Large intestine (tissue), 12 donors: ENCODE results near the gene MIOX. TPM values are rescaled to one million over a fixed set of nuclear protein-coding genes. Genes with fewer than 3 reads are reported as not detected.
A peak's percentile ranks its signal among the peaks of the same experiment; 100 is the strongest.

Experiments
- DNase-seq, 2 donors: peaks; one replicate each; pipeline versions ENCODE4 v3.0.0 to v3.0.0-alpha.2; 2013
- H3K27ac ChIP-seq: one replicate; pipeline ENCODE4 v1.5.1; 2013; ENCODE audit warnings: low read length
- H3K27me3 ChIP-seq: 2 replicates; pipeline ENCODE4 v1.6.1; 2013; ENCODE audit warnings: low read length; ENCODE audit not compliant: control insufficient read depth, insufficient read depth
- H3K36me3 ChIP-seq: 2 replicates; pipeline ENCODE4 v1.6.1; 2013; ENCODE audit warnings: low read length; ENCODE audit not compliant: control insufficient read depth, insufficient read depth
- H3K4me1 ChIP-seq: one replicate; pipeline ENCODE4 v1.6.1; 2013; ENCODE audit warnings: low read length; ENCODE audit not compliant: control insufficient read depth, insufficient read depth
- H3K4me3 ChIP-seq: one replicate; pipeline ENCODE4 v1.5.1; 2013; ENCODE audit warnings: low read length
- H3K9me3 ChIP-seq: one replicate; pipeline ENCODE4 v1.6.1; 2013; ENCODE audit warnings: mild to moderate bottlenecking, low read depth, low read length, moderate library complexity; ENCODE audit not compliant: control insufficient read depth
- WGBS: methylation state at CpG from one replicate; pipeline ENCODE4 v1.1.5; 2013; ENCODE audit warnings: low lambda C conversion rate; ENCODE audit not compliant: insufficient coverage; 5-methylcytosine and 5-hydroxymethylcytosine counted together
- long read RNA-seq, 11 donors: transcript quantifications; one replicate each; lab custom pipeline, GENCODE V29; 2026
- polyA plus RNA-seq: library from polyadenylated mRNA; unstranded; fragments of 120-200 nt; gene quantifications from one replicate; pipeline ENCODE4 v1.2.1, GENCODE V29; 2013

MIOX gene
- polyA plus RNA-seq = 0.60 TPM
- long read RNA-seq, donor 1 = 0 reads
- long read RNA-seq, donor 2 = 0 reads
- long read RNA-seq, donor 3 = 0 reads
- long read RNA-seq, donor 4 = 0 reads
- long read RNA-seq, donor 5 = 0 reads
- long read RNA-seq, donor 6 = 0 reads
- long read RNA-seq, donor 7 = 0 reads
- long read RNA-seq, donor 8 = 0 reads
- long read RNA-seq, donor 9 = 0 reads
- long read RNA-seq, donor 10 = 0 reads
- long read RNA-seq, donor 11 = 0 reads

- H3K36me3 ChIP-seq = no peaks in the 10 kb centered on the region
- H3K27ac ChIP-seq = peak within 1 kb of the TSS; percentile 94
- peaks cover 24% of the 10 kb centered on the region for H3K4me1 ChIP-seq
- H3K9me3 ChIP-seq = peaks cover 5% of the 10 kb centered on the region
- H3K27me3 ChIP-seq = peaks cover 11% of the 10 kb centered on the region
- DNase-seq = no peak
- no peak within 1 kb of the TSS for H3K4me3 ChIP-seq
- WGBS = no CpG with 5 or more reads among the region's 23 CpGs
These were observed at the start of gene MIOX for GRCh38 chr22:50486561-50487289. TSS of gene MIOX (plus strand) at chr22:50486859. CDS start at chr22:50486898, 39 bp downstream.

DNA sequence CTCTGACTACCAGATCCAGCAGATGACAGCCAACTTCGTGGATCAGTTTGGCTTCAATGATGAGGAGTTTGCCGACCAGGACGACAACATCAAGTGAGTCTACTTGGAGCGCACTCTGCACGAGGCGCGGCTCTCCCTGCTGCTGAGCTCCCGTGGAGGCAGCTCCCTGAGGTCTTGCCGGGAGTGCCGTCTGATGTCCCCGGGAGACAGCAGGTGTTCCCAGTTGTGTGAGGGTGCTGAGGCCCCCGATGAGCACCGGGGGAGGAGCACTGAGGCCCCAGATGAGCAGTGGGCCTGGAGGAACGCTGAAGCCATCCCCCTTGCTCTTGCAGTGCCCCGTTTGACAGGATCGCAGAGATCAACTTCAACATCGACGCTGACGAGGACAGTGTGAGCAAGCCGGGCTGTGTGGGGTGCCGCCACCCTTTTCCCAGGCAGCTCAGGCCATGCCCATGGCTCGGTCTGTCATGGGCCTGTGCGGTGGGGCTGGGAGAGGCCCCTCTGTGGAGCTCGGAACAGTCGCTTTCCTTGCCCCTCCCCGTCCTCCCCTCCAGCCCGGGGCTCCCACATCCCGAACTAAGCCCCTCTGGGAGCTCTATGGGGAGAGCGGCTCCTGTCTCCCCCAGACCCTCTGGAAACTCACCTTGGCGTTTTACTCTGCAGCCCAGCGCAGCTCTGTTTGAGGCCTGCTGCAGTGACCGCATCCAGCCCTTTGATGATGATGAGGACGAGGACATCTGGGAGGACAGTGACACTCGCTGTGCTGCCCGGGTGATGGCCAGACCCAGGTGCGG lies 49.0 kb upstream of the MIOX start:
- Histone ChIP-seq H3K27me3 (no peaks in the 10 kb centered on the region), H3K4me1 (no peaks in the 10 kb centered on the region), H3K9me3 (no peaks in the 10 kb centered on the region), H3K36me3 (peaks cover 77% of the 10 kb centered on the region), H3K27ac (no peak overlapping the region), H3K4me3 (no peak overlapping the region)
- DNase-seq = no peak
- no CpG with 5 or more reads among the region's 36 CpGs for WGBS

DNA sequence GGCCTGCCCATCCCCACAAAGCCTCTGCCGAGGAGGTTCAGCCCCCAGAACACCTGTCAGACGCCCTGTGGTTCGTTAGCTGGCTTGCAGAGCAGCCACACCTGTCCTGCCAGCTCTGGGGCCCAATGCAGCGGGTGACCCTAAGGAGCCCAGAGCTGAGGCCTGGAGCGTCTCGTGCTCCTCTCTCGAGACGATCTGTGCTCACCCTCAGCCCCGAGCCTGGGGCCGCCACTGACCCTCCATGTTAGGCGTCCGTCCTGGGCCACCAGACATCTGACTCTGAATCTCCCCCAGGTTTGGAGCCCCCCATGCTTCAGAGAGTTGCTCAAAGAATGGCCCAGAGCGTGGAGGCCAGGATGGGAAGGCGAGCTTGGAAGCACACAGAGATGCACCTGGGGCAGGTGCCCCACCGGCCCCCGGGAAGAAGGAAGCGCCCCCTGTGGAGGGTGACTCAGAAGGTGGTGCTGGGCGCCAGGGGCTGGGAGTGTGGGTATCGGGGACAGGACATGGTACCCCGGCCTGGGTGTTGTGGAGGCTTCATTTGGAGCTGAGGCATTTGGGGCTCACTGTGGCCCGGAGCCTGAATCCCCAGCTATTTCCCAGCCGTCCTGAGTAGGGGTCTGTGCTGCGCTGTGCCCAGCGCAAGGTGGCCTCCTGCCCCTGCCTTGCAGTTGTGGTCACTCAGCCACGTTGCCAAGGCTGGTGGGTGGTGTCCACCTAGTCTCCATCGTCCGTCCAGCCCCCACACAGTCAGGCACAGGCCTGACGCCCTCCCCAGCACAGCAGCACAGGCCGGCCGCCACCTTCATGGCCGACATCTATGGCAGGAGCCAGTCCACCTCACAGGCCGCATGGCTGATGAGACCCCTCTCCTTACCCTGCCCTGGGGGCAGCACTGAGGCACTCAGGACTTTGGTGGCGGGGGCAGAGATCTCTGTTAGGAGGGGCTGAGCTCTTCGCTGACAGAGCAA lies 48.1 kb upstream of the MIOX start:
- Histone ChIP-seq H3K36me3 (peaks cover 79% of the 10 kb centered on the region), H3K27ac (no peak overlapping the region), H3K4me1 (no peaks in the 10 kb centered on the region), H3K27me3 (no peaks in the 10 kb centered on the region), H3K9me3 (no peaks in the 10 kb centered on the region), H3K4me3 (no peak overlapping the region)
- WGBS = no CpG with 5 or more reads among the region's 34 CpGs
- DNase-seq = no peak

- Histone ChIP-seq H3K27ac (no peak overlapping the region), H3K4me3 (no peak overlapping the region), H3K27me3 (no peaks in the 10 kb centered on the region), H3K4me1 (no peaks in the 10 kb centered on the region), H3K9me3 (no peaks in the 10 kb centered on the region), H3K36me3 (peaks cover 85% of the 10 kb centered on the region)
- WGBS = no CpG with 5 or more reads among the region's 17 CpGs
- DNase-seq = no peak
These were observed 47.3 kb upstream of the MIOX start for GRCh38 chr22:50439314-50439870.

DNA sequence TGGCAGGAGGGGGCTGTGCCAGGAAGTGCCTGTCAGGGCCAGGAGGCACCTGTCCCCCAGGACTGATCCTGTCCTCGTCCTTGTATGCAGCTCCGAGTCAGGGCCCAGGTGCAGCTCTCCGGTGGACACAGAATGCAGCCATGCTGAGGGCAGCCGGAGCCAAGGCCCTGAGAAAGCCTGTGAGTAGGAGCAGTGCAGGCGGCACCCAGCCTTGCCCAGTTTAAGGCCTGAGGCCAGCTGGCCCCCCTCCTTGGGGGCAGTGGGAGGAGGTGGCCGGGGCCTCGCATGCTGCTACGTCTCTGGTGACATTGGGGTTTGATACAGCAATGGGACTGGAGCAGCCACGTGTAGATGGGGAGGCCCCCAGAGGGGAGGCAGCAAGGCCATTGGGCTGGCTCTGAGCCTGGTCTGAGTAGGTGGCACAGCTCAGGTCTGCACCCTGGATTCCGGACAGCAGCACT lies 46.8 kb upstream of the MIOX start:
- H3K36me3 ChIP-seq = peaks cover 84% of the 10 kb centered on the region
- DNase-seq = no peak
- H3K9me3 ChIP-seq = no peaks in the 10 kb centered on the region
- H3K27me3 ChIP-seq = no peaks in the 10 kb centered on the region
- no peak overlapping the region for H3K4me3 ChIP-seq
- H3K27ac ChIP-seq = no peak overlapping the region
- peaks cover 4% of the 10 kb centered on the region for H3K4me1 ChIP-seq
- WGBS = no CpG with 5 or more reads among the region's 10 CpGs

DNA sequence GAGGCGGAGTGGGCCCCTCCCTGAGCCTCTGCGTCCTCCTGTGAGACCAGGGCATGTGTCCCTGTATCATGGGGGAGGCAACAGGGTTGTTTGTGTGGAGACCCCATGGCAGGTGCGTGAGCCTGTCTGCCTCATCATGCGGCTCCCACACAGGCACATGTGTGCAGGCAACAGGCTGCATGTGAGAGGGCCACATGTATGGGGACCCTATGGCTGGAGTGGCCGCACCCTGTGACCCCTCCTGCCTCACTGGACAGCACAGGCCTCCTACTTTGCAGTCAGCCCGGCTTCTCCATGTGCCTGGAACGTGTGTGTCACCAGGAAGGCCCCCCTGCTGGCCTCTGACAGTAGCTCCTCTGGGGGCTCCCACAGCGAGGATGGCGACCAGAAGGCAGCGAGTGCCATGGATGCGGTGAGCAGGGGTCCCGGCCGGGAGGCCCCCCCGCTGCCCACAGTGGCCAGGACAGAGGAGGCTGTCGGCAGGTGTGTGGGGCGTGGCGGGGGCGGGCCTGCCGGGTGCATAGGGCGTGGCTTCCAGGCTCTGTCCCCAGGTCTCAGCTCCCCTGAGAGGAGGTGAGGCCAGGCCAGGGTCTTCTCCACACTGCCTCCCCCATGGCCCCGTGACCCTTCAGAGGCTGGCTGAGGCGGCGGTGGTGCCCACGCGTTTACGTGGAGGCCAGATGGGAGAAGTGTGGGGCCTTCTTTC lies 46.0 kb upstream of the MIOX start:
- no peak overlapping the region for H3K27ac ChIP-seq
- peaks cover 12% of the 10 kb centered on the region for H3K4me1 ChIP-seq
- H3K4me3 ChIP-seq = no peak overlapping the region
- no peaks in the 10 kb centered on the region for H3K9me3 ChIP-seq
- no peaks in the 10 kb centered on the region for H3K27me3 ChIP-seq
- H3K36me3 ChIP-seq = peaks cover 84% of the 10 kb centered on the region
- DNase-seq = no peak
- no CpG with 5 or more reads among the region's 26 CpGs for WGBS

- WGBS = no CpG with 5 or more reads among the region's 17 CpGs
- Histone ChIP-seq H3K4me1 (peaks cover 12% of the 10 kb centered on the region), H3K9me3 (no peaks in the 10 kb centered on the region), H3K27ac (no peak overlapping the region), H3K36me3 (peaks cover 84% of the 10 kb centered on the region), H3K27me3 (no peaks in the 10 kb centered on the region), H3K4me3 (no peak overlapping the region)
- no peak for DNase-seq
These were observed 45.1 kb upstream of the MIOX start for GRCh38 chr22:50441428-50441993.

GRCh38 chr22:50443197-50443596 lies 43.5 kb upstream of the MIOX start:
- no CpG with 5 or more reads among the region's 15 CpGs for WGBS
- no peaks in the 10 kb centered on the region for H3K9me3 ChIP-seq
- H3K4me1 ChIP-seq = peaks cover 12% of the 10 kb centered on the region
- H3K36me3 ChIP-seq = peaks cover 85% of the 10 kb centered on the region
- no peak overlapping the region for H3K4me3 ChIP-seq
- no peak for DNase-seq
- no peak overlapping the region for H3K27ac ChIP-seq
- H3K27me3 ChIP-seq = no peaks in the 10 kb centered on the region
